K562 (cell line): ENCODE measurements around the gene TMPRSS11B.

Experiments
- RBFOX2 ChIP-seq: fragments of 200-400 bp; formaldehyde crosslinking; IDR thresholded peaks from 2 replicates; pipeline ENCODE4 v1.6.1; 2017; ENCODE audit warnings: low read depth, mild to moderate bottlenecking, low read length, moderate library complexity
- TBL1XR1 ChIP-seq, 2 experiments: IDR thresholded peaks; 2 replicates each; pipeline ENCODE4 v1.6.1; 2012; ENCODE audit warnings: improper control_type of control experiment in 2 of 2, low read length in 2 of 2, mild to moderate bottlenecking in 1 of 2
- ZNF197 ChIP-seq: fragments of 200-800 bp; sonication (Bioruptor generic); IDR thresholded peaks from 2 replicates; pipeline ENCODE4 v1.6.1; 2016; ENCODE audit warnings: low read depth, missing genetic modification characterization, missing compliant biosample characterization

- no peak for TF ChIP-seq RBFOX2
- TF ChIP-seq TBL1XR1 (IDR thresholded peaks at IDR 0.05; ENCODE audit: low read length in 2 of 2), result no peak
- no peak for TF ChIP-seq ZNF197 (CRISPR knock-in tag)
Measured at GRCh38 chr4:68180849-68181526, 64.5 kb downstream of the TMPRSS11B start.
